NOMO-1 treated with DMSO at 0.1 percent for 48 hours (cell line): ENCODE results near the gene GNA15.
"Not testable (repeated sequence)": the region's sequence is repeated elsewhere in the genome, so short reads cannot be mapped to it uniquely, and the experiment has no call there.

Experiments
- DNase-seq: peaks from one replicate; lab custom pipeline; 2025; ENCODE audit not compliant: unreplicated experiment; lab: John Stamatoyannopoulos, UW

Gene GNA15

GRCh38 chr19:3135961-3136683, at the start of gene GNA15:
Gene GNA15 (plus strand): TSS chr19:3136033. CDS start chr19:3136451, 418 bp downstream.
- DNase-seq = peak; percentile 47

DNA sequence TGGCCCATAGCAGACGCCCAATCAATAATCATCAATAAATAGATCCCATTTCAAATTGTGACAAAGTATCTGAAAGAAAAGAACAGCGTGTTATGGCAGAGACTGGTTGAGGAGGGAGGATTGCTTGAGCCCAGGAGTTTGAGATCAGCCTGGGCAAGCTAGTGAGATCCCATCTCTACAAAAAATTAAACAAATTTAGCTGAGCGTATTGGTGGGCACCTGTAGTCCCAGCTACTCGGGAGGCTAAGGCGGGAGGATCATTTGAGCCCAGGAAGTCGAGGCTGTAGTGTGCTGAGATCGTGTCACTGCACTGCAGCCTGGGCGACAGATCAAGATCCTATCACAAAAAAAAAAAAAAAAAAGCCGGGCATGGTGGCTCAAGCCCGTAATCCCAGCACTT, 48.1 kb upstream of the GNA15 start:
- no peak for DNase-seq

- not testable (repeated sequence) for DNase-seq
These were observed 46.5 kb upstream of the GNA15 start for GRCh38 chr19:3089299-3089855.

DNA sequence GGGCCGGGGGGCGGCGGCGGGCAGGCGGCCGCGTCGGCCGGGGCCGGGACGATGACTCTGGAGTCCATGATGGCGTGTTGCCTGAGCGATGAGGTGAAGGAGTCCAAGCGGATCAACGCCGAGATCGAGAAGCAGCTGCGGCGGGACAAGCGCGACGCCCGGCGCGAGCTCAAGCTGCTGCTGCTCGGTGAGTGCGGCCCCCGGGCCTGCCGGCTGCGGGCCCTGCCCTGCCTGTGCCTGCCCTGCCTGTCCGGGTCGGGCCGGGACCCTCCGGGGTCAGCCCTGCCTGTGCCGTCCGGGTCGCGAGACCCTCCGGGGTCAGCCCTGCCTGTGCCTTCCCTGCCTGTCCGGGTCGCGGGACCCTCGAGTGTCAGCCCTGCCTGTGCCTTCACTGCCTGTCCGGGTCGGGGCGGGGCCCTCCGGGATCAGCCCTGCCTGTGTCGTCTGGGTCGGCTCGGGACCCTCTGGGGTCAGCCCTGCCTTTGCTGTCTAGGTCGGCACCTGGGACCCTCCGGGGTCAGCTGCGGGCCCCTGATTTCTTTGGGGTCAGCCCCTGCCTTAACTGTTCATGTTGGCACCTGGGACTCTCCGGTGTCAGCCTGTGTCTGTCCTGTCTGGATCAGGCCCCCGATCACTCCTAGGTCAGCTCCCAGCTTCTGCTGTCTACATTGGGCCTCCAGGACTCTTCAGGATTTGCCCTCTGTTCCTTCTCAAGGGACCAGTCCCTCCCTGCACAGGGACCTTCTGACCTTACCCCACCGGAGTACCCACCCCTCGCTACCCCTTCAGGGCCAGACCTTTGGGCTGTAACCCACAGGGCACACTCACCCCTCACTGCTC, 41.0 kb upstream of the GNA15 start:
- DNase-seq = no peak

DNA sequence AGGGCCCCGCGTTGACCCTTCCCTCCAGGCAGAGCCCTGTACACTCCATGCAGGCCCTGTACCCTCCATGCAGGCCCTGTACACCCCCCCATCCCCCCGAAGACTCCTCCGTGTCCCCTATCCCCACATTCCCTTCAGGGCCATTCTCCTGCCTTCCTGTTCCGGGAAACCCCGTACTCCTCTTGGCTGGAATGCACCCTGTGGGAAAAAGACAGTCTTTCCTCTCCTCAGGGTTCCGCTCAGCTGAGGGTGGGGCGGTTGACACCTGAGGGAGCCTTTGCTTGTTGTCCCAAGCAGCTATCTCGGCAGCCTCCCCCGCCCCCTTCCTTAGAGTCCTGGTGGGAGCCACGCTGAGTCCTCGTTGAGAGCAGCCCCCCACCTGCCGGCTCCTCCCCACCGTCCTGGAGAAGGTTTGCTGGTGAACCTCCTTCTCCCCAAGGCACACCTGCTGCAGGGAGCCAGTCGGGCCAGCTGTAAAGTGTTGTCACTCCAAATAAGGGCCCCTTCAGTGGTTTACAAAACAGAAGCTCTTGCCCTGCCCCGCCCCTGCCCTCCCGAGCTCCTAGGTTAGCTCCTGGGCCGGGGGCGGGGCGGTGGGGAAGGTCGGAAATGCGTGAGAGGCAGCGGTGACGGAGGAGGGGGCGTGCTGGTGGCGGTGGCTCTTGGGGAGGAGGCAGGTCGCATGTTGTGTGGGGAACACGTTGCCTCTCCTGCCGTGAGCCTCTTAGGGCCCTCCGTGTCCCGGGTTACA, 40.2 kb upstream of the GNA15 start:
- no peak for DNase-seq

GRCh38 chr19:3096267-3096901, 39.4 kb upstream of the GNA15 start:
- no peak for DNase-seq

DNA sequence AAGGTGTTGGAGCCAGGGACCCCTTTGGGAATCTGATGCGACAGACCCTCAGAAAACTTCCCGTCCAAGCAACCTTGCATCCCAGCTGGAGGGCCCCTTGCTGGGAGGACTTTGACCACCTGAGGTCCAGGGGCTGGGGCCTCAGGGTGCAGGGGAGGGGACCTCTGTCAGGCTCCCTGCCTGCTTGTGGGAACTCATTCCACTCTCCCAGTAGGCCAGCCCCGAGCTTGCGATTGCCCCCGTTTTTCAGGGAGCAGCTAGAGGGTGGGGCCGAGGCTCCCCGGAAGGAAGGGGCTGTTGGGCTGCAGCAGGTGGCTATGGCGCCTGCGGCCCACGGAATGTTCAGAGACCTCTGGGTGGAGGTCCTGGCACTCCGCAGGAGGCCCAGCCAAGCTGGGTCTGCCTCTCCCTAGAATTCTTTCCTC, 38.9 kb upstream of the GNA15 start:
- DNase-seq = no peak

DNA sequence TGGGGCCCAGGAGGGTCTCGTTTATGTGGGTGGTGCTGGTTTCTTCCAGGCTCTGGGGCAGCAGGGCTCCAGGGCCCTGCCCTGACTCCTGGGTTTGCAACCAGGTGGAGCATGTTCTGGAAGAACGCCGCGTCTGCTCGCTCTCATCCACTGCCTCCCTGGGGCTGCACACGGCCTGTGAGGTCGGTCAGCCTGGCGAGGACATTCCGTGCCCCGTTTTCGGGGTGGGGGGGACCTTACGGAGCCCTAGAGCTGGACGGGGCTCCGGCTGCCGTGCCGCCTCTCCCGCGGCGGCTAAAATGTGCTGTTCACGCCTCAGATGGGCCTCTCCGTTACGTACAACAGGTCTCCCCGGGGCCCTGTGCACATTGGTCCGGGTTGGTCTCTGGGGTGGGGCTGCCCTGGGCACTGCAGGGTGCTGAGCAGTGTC, 38.4 kb upstream of the GNA15 start:
- DNase-seq = no peak

GRCh38 chr19:3098141-3098514, 37.7 kb upstream of the GNA15 start:
- DNase-seq = no peak

DNA sequence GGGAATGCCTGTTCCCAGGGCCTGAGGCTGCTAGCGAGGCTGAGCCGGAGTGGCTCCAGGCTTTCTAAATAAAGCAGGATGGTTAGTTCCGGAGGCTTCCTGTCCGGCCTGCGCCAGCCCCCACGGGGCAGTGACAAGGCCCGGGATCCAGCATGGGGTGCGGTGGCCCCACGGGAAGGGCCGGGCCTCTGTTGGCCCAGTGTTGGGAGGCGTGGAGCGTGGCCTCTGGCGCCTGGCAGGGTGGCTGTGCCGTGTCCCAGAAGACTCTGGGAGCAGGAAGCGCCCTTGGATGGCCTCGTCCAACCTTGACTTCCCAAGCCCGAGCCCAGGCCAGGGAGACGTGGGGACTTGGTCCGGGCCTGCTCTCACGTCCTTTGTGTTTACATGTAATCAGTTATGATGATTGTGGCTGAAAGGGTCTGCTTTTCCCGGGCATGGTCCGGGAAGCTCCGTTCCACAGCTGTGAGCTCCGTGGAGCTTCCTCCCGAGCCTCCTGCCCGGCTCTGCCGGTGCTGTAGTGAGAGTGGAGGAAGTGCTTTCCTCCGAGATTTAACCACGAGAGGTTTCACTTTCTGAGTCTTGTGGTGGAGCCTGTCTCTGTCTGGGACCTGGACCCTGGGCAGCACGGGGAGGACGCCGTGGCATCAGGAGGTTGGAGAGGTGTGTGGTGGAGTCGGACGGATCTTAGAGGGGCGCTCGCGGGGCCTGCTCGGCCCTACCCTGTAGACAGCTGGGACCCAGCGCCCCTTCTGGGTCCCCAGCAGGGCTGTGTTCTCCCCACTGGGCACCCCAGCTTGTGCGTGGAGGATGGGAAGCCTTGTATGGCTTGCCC, 37.1 kb upstream of the GNA15 start:
- no peak for DNase-seq

DNA sequence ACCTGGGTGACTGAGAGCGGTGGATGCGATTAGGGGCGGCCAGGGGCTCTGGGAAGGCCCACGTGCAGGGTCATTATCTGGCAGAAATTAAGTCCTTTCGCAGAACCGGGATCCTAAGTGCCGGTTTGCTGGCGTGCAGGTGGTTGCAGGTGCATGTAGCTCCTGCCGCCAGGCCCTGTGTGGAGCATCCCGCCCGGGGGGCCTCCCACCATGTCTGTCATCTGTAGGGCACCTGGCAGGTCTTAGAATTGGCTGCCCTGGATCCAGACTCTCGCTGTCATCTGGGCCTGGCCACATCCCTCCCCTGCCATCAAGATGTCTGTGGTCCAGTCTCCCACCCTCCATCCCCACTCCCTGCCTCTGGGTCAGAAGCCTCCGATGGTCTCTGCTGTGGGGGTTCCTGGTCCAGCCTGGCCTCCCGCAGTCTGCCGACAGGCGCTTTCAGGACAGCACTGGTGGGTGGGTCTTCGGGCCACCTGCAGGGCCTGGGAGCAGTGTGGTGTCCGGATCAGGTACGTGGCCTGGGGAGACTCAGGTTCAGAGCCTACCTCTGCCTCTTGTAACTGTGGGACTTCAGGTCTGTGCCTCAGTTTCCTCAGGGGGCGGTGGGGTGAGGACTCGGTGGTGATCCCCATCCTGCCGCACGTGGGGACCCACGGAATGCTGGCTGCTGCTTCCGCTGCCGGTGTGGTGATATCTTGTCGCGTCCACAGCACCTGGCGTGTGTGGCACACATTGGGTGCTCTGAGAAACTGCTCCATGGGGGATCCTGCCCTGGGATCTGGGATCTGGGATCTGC, 36.3 kb upstream of the GNA15 start:
- no peak for DNase-seq

GRCh38 chr19:3100331-3100730, 35.5 kb upstream of the GNA15 start:
- DNase-seq = no peak

DNA sequence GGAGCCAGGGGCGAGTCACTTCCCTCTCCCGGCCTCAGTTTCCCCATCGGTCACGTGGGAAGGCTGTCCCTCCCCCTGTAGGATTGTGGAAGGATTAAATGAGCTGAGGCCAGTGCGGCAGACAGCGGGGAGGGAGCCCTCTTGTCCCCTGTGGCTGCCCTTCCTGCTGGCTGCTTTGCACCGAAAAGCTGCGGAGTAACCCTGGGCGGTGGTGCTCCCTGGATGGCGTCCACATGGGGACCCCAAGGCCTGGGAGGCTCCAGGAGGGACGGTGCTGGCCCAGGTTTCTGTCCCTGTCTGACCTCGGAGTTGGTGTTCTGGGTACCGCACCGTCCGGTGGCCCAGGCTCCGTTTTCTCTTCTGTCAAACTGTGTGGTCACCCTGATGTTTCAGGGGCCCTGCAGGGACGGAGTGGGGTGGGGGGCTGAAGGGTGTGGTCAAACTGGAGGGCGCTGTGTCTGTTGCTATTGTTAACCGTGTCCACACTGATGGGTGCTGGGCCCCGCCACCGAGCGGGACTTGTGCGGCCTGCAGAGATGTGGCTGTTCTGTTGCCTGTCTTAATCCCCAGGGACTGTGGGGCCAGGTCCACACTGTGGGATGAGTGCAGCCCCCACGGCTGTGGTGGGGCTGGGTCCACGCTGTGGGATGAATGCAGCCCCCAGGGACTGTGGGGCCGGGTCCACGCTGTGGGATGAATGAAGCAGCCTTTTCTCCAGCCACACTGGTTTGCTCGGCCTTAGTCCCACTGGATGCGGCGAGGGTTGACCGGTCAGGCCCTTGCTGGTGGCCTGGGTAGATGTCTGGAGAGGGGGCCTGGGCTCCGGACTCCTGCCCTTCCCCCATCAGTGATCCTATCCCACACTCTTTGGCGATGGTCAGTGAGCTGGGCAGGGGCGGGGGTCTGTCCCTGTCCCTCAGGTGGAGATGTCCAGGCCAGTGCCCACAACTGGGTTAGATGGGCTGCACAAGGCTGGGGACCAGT, 34.8 kb upstream of the GNA15 start:
- DNase-seq = no peak

GRCh38 chr19:3102239-3103140, 33.3 kb upstream of the GNA15 start:
- no peak for DNase-seq

GRCh38 chr19:3104708-3104983, 31.2 kb upstream of the GNA15 start:
- DNase-seq = no peak

- no peak for DNase-seq
These were observed 30.0 kb upstream of the GNA15 start for GRCh38 chr19:3105641-3106508.
